ENCODE results near the gene TNPO1.
"Not testable (repeated sequence)": the region's sequence is repeated elsewhere in the genome, so short reads cannot be mapped to it uniquely, and the experiment has no call there.

Gene TNPO1

GRCh38 chr5:72799721-72800120 is 16.7 kb upstream of the TNPO1 start:
- Histone ChIP-seq H3F3A (ENCODE audit: insufficient read depth, low read length) (no peaks in the 10 kb centered on the region), H3K79me2 (ENCODE audit: insufficient read depth, low read length) (no peaks in the 10 kb centered on the region)

GRCh38 chr5:72808637-72809036 is 7.8 kb upstream of the TNPO1 start:
- H3K9ac ChIP-seq (ENCODE audit: low read length); H3K27ac ChIP-seq (ENCODE audit: low read depth, low read length, poor library complexity, severe bottlenecking); H3F3A ChIP-seq (ENCODE audit: insufficient read depth, low read length); H3K27me3 ChIP-seq (ENCODE audit: insufficient read depth, low read length); H3K4me3 ChIP-seq (ENCODE audit: low read depth, low read length, poor library complexity, severe bottlenecking); H3K4me1 ChIP-seq (ENCODE audit: insufficient read depth, low read length, severe bottlenecking); H2AFZ ChIP-seq (ENCODE audit: low read length); H3K36me3 ChIP-seq (ENCODE audit: insufficient read depth, low read length); H3K9me3 ChIP-seq (ENCODE audit: low read length); H3K79me2 ChIP-seq (ENCODE audit: insufficient read depth, low read length); H4K20me1 ChIP-seq (ENCODE audit: insufficient read depth, low read length); H3K4me2 ChIP-seq (ENCODE audit: low read length); H3K9me2 ChIP-seq (ENCODE audit: low read depth, low read length): not testable (repeated sequence)

More at GRCh38 chr5:72799721-72800120, 16.7 kb upstream of the TNPO1 start:
- TF ChIP-seq CTCF (IDR thresholded peaks at IDR 0.05; ENCODE audit: low read length) = no peak
- no peak for TF ChIP-seq EZH2 (IDR thresholded peaks at IDR 0.05; ENCODE audit: borderline replicate concordance, low read length)
- Histone ChIP-seq H2AFZ (ENCODE audit: low read length) (no peak overlapping the region), H3K4me3 (ENCODE audit: low read depth, low read length, poor library complexity, severe bottlenecking) (no peak overlapping the region), H3K9me3 (ENCODE audit: low read length) (no peaks in the 10 kb centered on the region), H3K4me2 (ENCODE audit: low read length) (no peak overlapping the region), H3K27ac (ENCODE audit: low read depth, low read length, poor library complexity, severe bottlenecking) (no peak overlapping the region), H4K20me1 (ENCODE audit: insufficient read depth, low read length) (no peaks in the 10 kb centered on the region), H3K4me1 (ENCODE audit: insufficient read depth, low read length, severe bottlenecking) (no peaks in the 10 kb centered on the region), H3K36me3 (ENCODE audit: insufficient read depth, low read length) (no peaks in the 10 kb centered on the region), H3K27me3 (ENCODE audit: insufficient read depth, low read length) (no peaks in the 10 kb centered on the region), H3K9ac (ENCODE audit: low read length) (no peak overlapping the region), H3K9me2 (ENCODE audit: low read depth, low read length) (no peaks in the 10 kb centered on the region)

DNA sequence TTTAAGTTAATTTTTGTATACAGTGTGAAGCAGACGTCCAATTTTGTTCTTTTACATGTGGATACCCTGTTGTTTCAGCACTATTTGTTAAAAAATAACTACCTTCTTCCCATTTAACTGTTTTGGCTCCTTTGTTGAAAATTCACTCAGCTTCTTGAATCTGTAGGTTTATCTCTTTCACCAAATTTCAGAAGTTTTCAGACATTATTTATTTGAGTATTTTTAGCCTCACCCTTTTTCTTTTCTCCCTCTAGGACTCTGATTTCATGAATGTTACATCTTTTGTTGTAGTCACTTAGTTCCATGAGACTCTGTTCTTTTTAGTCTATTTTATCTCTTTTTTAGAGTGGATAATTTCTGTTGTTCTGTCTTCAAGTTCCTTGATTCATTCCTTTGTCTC is 4.6 kb upstream of the TNPO1 start:
- Histone ChIP-seq H3K36me3 (ENCODE audit: insufficient read depth, low read length) (no peaks in the 10 kb centered on the region), H4K20me1 (ENCODE audit: insufficient read depth, low read length) (no peaks in the 10 kb centered on the region), H3K27me3 (ENCODE audit: insufficient read depth, low read length) (no peaks in the 10 kb centered on the region), H3K9ac (ENCODE audit: low read length) (no peak overlapping the region), H3K4me2 (ENCODE audit: low read length) (no peak overlapping the region), H3F3A (ENCODE audit: insufficient read depth, low read length) (no peaks in the 10 kb centered on the region), H3K4me3 (ENCODE audit: low read depth, low read length, poor library complexity, severe bottlenecking) (no peak overlapping the region), H3K4me1 (ENCODE audit: insufficient read depth, low read length, severe bottlenecking) (peaks cover 13% of the 10 kb centered on the region), H3K27ac (ENCODE audit: low read depth, low read length, poor library complexity, severe bottlenecking) (no peak overlapping the region), H3K79me2 (ENCODE audit: insufficient read depth, low read length) (no peaks in the 10 kb centered on the region), H3K9me2 (ENCODE audit: low read depth, low read length) (no peaks in the 10 kb centered on the region), H2AFZ (ENCODE audit: low read length) (no peak overlapping the region), H3K9me3 (ENCODE audit: low read length) (no peaks in the 10 kb centered on the region)
- TF ChIP-seq EZH2 (IDR thresholded peaks at IDR 0.05; ENCODE audit: borderline replicate concordance, low read length) = no peak

DNA sequence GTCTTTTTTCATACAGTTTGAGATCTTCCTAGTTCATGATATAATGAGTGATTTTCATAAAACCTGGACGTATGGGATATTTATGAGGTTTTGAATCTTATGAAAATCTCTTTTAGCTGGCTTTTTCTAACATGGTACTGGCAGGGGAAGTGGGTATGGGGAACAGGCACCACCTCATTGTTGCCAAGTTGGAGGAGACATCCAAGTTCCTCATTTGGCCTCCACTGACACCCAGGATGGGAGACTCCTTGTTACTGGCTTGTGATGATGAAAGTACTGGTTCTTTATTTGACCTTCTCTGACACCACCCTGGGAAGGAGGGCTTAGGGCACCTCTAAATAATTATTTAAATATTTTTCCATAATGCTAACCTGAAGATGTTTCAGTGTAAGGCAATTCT is 4.0 kb upstream of the TNPO1 start:
- H3K4me3 ChIP-seq (ENCODE audit: low read depth, low read length, poor library complexity, severe bottlenecking) = no peak overlapping the region
- no peaks in the 10 kb centered on the region for H3K9me3 ChIP-seq (ENCODE audit: low read length)
- TF ChIP-seq EZH2 (IDR thresholded peaks at IDR 0.05; ENCODE audit: borderline replicate concordance, low read length) = no peak
- no peak for TF ChIP-seq CTCF (IDR thresholded peaks at IDR 0.05; ENCODE audit: low read length)
- H3K4me2 ChIP-seq (ENCODE audit: low read length) = no peak overlapping the region
- no peak overlapping the region for H2AFZ ChIP-seq (ENCODE audit: low read length)
- no peaks in the 10 kb centered on the region for H3F3A ChIP-seq (ENCODE audit: insufficient read depth, low read length)
- no peaks in the 10 kb centered on the region for H3K9me2 ChIP-seq (ENCODE audit: low read depth, low read length)
- H3K36me3 ChIP-seq (ENCODE audit: insufficient read depth, low read length) = no peaks in the 10 kb centered on the region
- H3K4me1 ChIP-seq (ENCODE audit: insufficient read depth, low read length, severe bottlenecking) = peaks cover 16% of the 10 kb centered on the region
- no peak overlapping the region for H3K9ac ChIP-seq (ENCODE audit: low read length)
- no peak overlapping the region for H3K27ac ChIP-seq (ENCODE audit: low read depth, low read length, poor library complexity, severe bottlenecking)
- H3K79me2 ChIP-seq (ENCODE audit: insufficient read depth, low read length) = no peaks in the 10 kb centered on the region
- no peaks in the 10 kb centered on the region for H3K27me3 ChIP-seq (ENCODE audit: insufficient read depth, low read length)
- H4K20me1 ChIP-seq (ENCODE audit: insufficient read depth, low read length) = no peaks in the 10 kb centered on the region

All from OCI-LY1 (cell line).